ENCODE measurements around the gene CDC34.
A peak's percentile ranks its signal among the peaks of the same experiment; 100 is the strongest.
"Not testable (repeated sequence)": the region's sequence is repeated elsewhere in the genome, so short reads cannot be mapped to it uniquely, and the experiment has no call there.

CDC34 gene

GRCh38 chr19:583198-583967 lies 51.8 kb downstream of the CDC34 start:
- FAIRE-seq = no peak

GRCh38 chr19:583968-584239 lies 52.3 kb downstream of the CDC34 start:
- TF ChIP-seq SPI1 (IDR thresholded peaks at IDR 0.05; ENCODE audit: low read depth, low read length) = no peak
- peak; percentile 12; the same call in 1 of the 2 replicates for TF ChIP-seq POLR2A (IDR thresholded peaks at IDR 0.05; ENCODE audit: low read depth, low read length)
- TF ChIP-seq POLR2AphosphoS5 (IDR thresholded peaks at IDR 0.05; ENCODE audit: low read depth, low read length) = peak; percentile 49; the same call in 1 of the 2 replicates
- DNase-seq (ENCODE audit: insufficient read length, low spot score) = no peak
- FAIRE-seq = no peak

More at GRCh38 chr19:583198-583967, 51.8 kb downstream of the CDC34 start:
- no peak for DNase-seq (ENCODE audit: insufficient read length, low spot score)
- TF ChIP-seq POU2F2 (IDR thresholded peaks at IDR 0.05; ENCODE audit: low read depth, low read length) (no peak), PAX5 (IDR thresholded peaks at IDR 0.05; ENCODE audit: insufficient read depth, low read length, severe bottlenecking) (no peak), POLR2A (IDR thresholded peaks at IDR 0.05; ENCODE audit: low read depth, low read length) (peak; percentile 3; the same call in 1 of the 2 replicates), POLR2AphosphoS5 (IDR thresholded peaks at IDR 0.05; ENCODE audit: low read depth, low read length) (peak; percentile 41)

GRCh38 chr19:584240-585001 lies 52.9 kb downstream of the CDC34 start:
- FAIRE-seq = peak; percentile 82
- TF ChIP-seq TAF1 (IDR thresholded peaks at IDR 0.05; ENCODE audit: low read depth, low read length) = no peak
- no peak; the same call in 1 of the 2 replicates for TF ChIP-seq POU2F2 (IDR thresholded peaks at IDR 0.05; ENCODE audit: low read depth, low read length)
- no peak for TF ChIP-seq SPI1 (IDR thresholded peaks at IDR 0.05; ENCODE audit: low read depth, low read length)
- peak; percentile 62 for TF ChIP-seq POLR2AphosphoS5 (IDR thresholded peaks at IDR 0.05; ENCODE audit: low read depth, low read length)
- no peak for TF ChIP-seq PAX5 (IDR thresholded peaks at IDR 0.05; ENCODE audit: insufficient read depth, low read length, severe bottlenecking)
- peak; percentile 43; the same call in 1 of the 2 replicates for TF ChIP-seq POLR2A (IDR thresholded peaks at IDR 0.05; ENCODE audit: low read depth, low read length)
- DNase-seq (ENCODE audit: insufficient read length, low spot score) = peak; percentile 91

- not testable (repeated sequence) for FAIRE-seq; DNase-seq (ENCODE audit: insufficient read length, low spot score)
Observed at GRCh38 chr19:585146-585545, 53.6 kb downstream of the CDC34 start.

- FAIRE-seq (no peak), DNase-seq (ENCODE audit: insufficient read length, low spot score) (no peak)
- no peak for TF ChIP-seq SPI1 (IDR thresholded peaks at IDR 0.05; ENCODE audit: low read depth, low read length)
- no peak; the same call in 1 of the 2 replicates for TF ChIP-seq POLR2A (IDR thresholded peaks at IDR 0.05; ENCODE audit: low read depth, low read length)
- no peak for TF ChIP-seq POLR2AphosphoS5 (IDR thresholded peaks at IDR 0.05; ENCODE audit: low read depth, low read length)
- no peak for TF ChIP-seq POU2F2 (IDR thresholded peaks at IDR 0.05; ENCODE audit: low read depth, low read length)
- TF ChIP-seq TAF1 (IDR thresholded peaks at IDR 0.05; ENCODE audit: low read depth, low read length) = no peak
- TF ChIP-seq PAX5 (IDR thresholded peaks at IDR 0.05; ENCODE audit: insufficient read depth, low read length, severe bottlenecking) = no peak
Observed at GRCh38 chr19:585551-586110, 54.1 kb downstream of the CDC34 start.

GRCh38 chr19:588093-588740 lies 56.7 kb downstream of the CDC34 start:
- peak; percentile 62 for DNase-seq (ENCODE audit: insufficient read length, low spot score)
- no peak for TF ChIP-seq PAX5 (IDR thresholded peaks at IDR 0.05; ENCODE audit: insufficient read depth, low read length, severe bottlenecking)
- TF ChIP-seq POU2F2 (IDR thresholded peaks at IDR 0.05; ENCODE audit: low read depth, low read length) = no peak
- TF ChIP-seq TAF1 (IDR thresholded peaks at IDR 0.05; ENCODE audit: low read depth, low read length) = no peak
- no peak for TF ChIP-seq POLR2AphosphoS5 (IDR thresholded peaks at IDR 0.05; ENCODE audit: low read depth, low read length)
- no peak for TF ChIP-seq SPI1 (IDR thresholded peaks at IDR 0.05; ENCODE audit: low read depth, low read length)
- no peak for TF ChIP-seq POLR2A (IDR thresholded peaks at IDR 0.05; ENCODE audit: low read depth, low read length)
- no peak for FAIRE-seq

GRCh38 chr19:588741-589692 lies 57.5 kb downstream of the CDC34 start:
- TF ChIP-seq TAF1 (IDR thresholded peaks at IDR 0.05; ENCODE audit: low read depth, low read length) (no peak), POU2F2 (IDR thresholded peaks at IDR 0.05; ENCODE audit: low read depth, low read length) (no peak), PAX5 (IDR thresholded peaks at IDR 0.05; ENCODE audit: insufficient read depth, low read length, severe bottlenecking) (no peak), POLR2A (IDR thresholded peaks at IDR 0.05; ENCODE audit: low read depth, low read length) (no peak), POLR2AphosphoS5 (IDR thresholded peaks at IDR 0.05; ENCODE audit: low read depth, low read length) (no peak), SPI1 (IDR thresholded peaks at IDR 0.05; ENCODE audit: low read depth, low read length) (no peak)
- DNase-seq (ENCODE audit: insufficient read length, low spot score) (no peak), FAIRE-seq (no peak)

- TF ChIP-seq PAX5 (IDR thresholded peaks at IDR 0.05; ENCODE audit: insufficient read depth, low read length, severe bottlenecking) = no peak
- TF ChIP-seq POLR2A (IDR thresholded peaks at IDR 0.05; ENCODE audit: low read depth, low read length) = no peak
- no peak for TF ChIP-seq SPI1 (IDR thresholded peaks at IDR 0.05; ENCODE audit: low read depth, low read length)
- TF ChIP-seq TAF1 (IDR thresholded peaks at IDR 0.05; ENCODE audit: low read depth, low read length) = no peak
- no peak for TF ChIP-seq POLR2AphosphoS5 (IDR thresholded peaks at IDR 0.05; ENCODE audit: low read depth, low read length)
- TF ChIP-seq POU2F2 (IDR thresholded peaks at IDR 0.05; ENCODE audit: low read depth, low read length) = no peak
- FAIRE-seq (no peak), DNase-seq (ENCODE audit: insufficient read length, low spot score) (no peak)
Observed at GRCh38 chr19:589693-590395, 58.3 kb downstream of the CDC34 start, which contains the start of gene HCN2. Gene HCN2 (plus strand): TSS chr19:589881. CDS start chr19:589946, 65 bp downstream.
